HepG2 (cell line): ENCODE data around the gene VEGFB. TPM values are rescaled to one million over a fixed set of nuclear protein-coding genes. Genes with fewer than 3 reads are reported as not detected.

Source experiments
- AFF4 ChIP-seq: sonication (generic); formaldehyde crosslinking; IDR thresholded peaks from 2 replicates; pipeline ENCODE4 v1.4.0; 2020; ENCODE audit warnings: missing genetic modification reagents
- LCORL ChIP-seq, 2 experiments: fragments of 450-650 bp in 1 of 2; sonication (generic) in 1 of 2; formaldehyde crosslinking in 1 of 2; IDR thresholded peaks; 2 replicates each; pipeline versions ENCODE4 v1.5.0 to v1.6.1; 2017 to 2020; ENCODE audit warnings: antibody characterized with exemption in 1 of 2, missing genetic modification reagents in 1 of 2
- MXD3 ChIP-seq: IDR thresholded peaks from 2 replicates; pipeline ENCODE4 v1.6.1; 2016; ENCODE audit warnings: mild to moderate bottlenecking, missing biosample characterization, missing genetic modification reagents
- NR2C2 ChIP-seq: sonication (generic); formaldehyde crosslinking; IDR thresholded peaks from 2 replicates; pipeline ENCODE4 v1.4.0; 2020; ENCODE audit warnings: missing genetic modification reagents, mild to moderate bottlenecking, moderate library complexity, borderline replicate concordance
- SMAD9 ChIP-seq: sonication (generic); formaldehyde crosslinking; IDR thresholded peaks from 2 replicates; pipeline ENCODE4 v1.5.1; 2020; ENCODE audit warnings: mild to moderate bottlenecking, missing genetic modification reagents
- SP5 ChIP-seq: IDR thresholded peaks from 2 replicates; pipeline ENCODE4 v1.6.1; 2016; ENCODE audit warnings: low read depth, borderline replicate concordance
- ZBTB7A ChIP-seq: sonication (generic); formaldehyde crosslinking; IDR thresholded peaks from 2 replicates; pipeline ENCODE4 v1.8.0; 2022; ENCODE audit warnings: mild to moderate bottlenecking, missing genetic modification reagents
- ZNF224 ChIP-seq: sonication (generic); formaldehyde crosslinking; IDR thresholded peaks from 2 replicates; pipeline ENCODE4 v1.5.0; 2020; ENCODE audit warnings: mild to moderate bottlenecking, missing genetic modification reagents
- ZNF235 ChIP-seq: sonication (generic); formaldehyde crosslinking; IDR thresholded peaks from 2 replicates; pipeline ENCODE4 v1.8.1; 2023; ENCODE audit warnings: mild to moderate bottlenecking, missing genetic modification reagents, borderline replicate concordance
- ZNF280B ChIP-seq: sonication (generic); formaldehyde crosslinking; IDR thresholded peaks from 2 replicates; pipeline ENCODE4 v1.5.0; 2020; ENCODE audit warnings: missing genetic modification reagents, mild to moderate bottlenecking, borderline replicate concordance
- ZNF281 ChIP-seq: sonication (generic); formaldehyde crosslinking; IDR thresholded peaks from 2 replicates; pipeline ENCODE4 v1.4.0; 2020; ENCODE audit warnings: missing genetic modification reagents, borderline replicate concordance
- ZNF441 ChIP-seq: sonication (generic); formaldehyde crosslinking; IDR thresholded peaks from 2 replicates; pipeline ENCODE4 v1.7.0; 2021; ENCODE audit warnings: missing genetic modification reagents, borderline replicate concordance
- ZNF646 ChIP-seq: sonication (generic); formaldehyde crosslinking; IDR thresholded peaks from 2 replicates; pipeline ENCODE4 v1.9.0; 2021; ENCODE audit warnings: mild to moderate bottlenecking, missing genetic modification reagents
- polyA plus RNA-seq, 8 experiments: library from polyadenylated mRNA; depleted of rRNA in 3 of 8; stranded (reverse) in 7 of 8; unstranded in 1 of 8; fragments of >200 nt; fragmentation: Illumina TruSeq in 4 of 8; extraction: Trizol in 4 of 8; gene quantifications; 2 replicates each; pipeline versions ENCODE4 v1.2.1 to v1.2.3, GENCODE V29; 2011 to 2016; ENCODE audit warnings: low read depth in 4 of 8, missing spikeins in 1 of 8, mixed read lengths in 1 of 8; ENCODE audit not compliant: insufficient read depth in 1 of 8
- total RNA-seq, 5 experiments: library from RNA; depleted of rRNA; stranded (reverse); fragments of >200 nt; fragmentation: Illumina TruSeq; extraction: Trizol; gene quantifications; 2 replicates each; pipeline ENCODE4 v1.2.3, GENCODE V29; 2016; ENCODE audit warnings: low read depth in 1 of 5

Gene VEGFB
- total and polyA plus RNA-seq, 2 of the 13 experiments (the other 11 are each of a cell fraction or from before 2014, with no cell fraction given): 9.0 to 11.3 TPM

GRCh38 chr11:64226507-64227051, 7.8 kb upstream of the VEGFB start (continued):
- TF ChIP-seq ZNF646 (CRISPR knock-in tag) (no peak), SMAD9 (no peak), LCORL (IDR thresholded peaks at IDR 0.05) (no peak), LCORL (CRISPR knock-in tag; IDR thresholded peaks at IDR 0.05) (0 out of 2 replicates have a peak, but pooled peaks have one; percentile 13), ZNF281 (no peak), ZNF280B (0 out of 2 replicates have a peak, but pooled peaks have one; percentile 16), ZNF224 (CRISPR knock-in tag) (0 out of 2 replicates have a peak, but pooled peaks have one; percentile 73), NR2C2 (CRISPR knock-in tag) (no peak), SP5 (CRISPR knock-in tag) (no peak), ZNF235 (CRISPR knock-in tag) (no peak), AFF4 (no peak), MXD3 (CRISPR knock-in tag) (peak; percentile 54; the same call in 1 of the 2 replicates), ZNF441 (CRISPR knock-in tag) (no peak; the same call in 1 of the 2 replicates), ZBTB7A (CRISPR knock-in tag) (no peak)
